ENCODE measurements around the gene HSPB2.

Gene HSPB2

GRCh38 chr11:111939836-111940604, 27.5 kb downstream of the HSPB2 start:
- no peak for DNase-seq (ENCODE audit: low read depth)

GRCh38 chr11:111941963-111942362, 29.4 kb downstream of the HSPB2 start:
- no peak for DNase-seq (ENCODE audit: low read depth)

- DNase-seq (ENCODE audit: low read depth) = no peak
Measured at GRCh38 chr11:111942829-111943228, 30.3 kb downstream of the HSPB2 start.

- no peak for DNase-seq (ENCODE audit: low read depth)
Measured at GRCh38 chr11:111944139-111944538, 31.6 kb downstream of the HSPB2 start.

GRCh38 chr11:111944651-111945051, 32.1 kb downstream of the HSPB2 start:
- DNase-seq (ENCODE audit: low read depth) = no peak

- DNase-seq (ENCODE audit: low read depth) = no peak
Measured at GRCh38 chr11:111945198-111945597, 32.7 kb downstream of the HSPB2 start.

- DNase-seq (ENCODE audit: low read depth) = no peak
Measured at GRCh38 chr11:111946499-111946898, 34.0 kb downstream of the HSPB2 start.

GRCh38 chr11:111947143-111947542, 34.6 kb downstream of the HSPB2 start:
- no peak for DNase-seq (ENCODE audit: low read depth)

GRCh38 chr11:111949519-111950426, 37.2 kb downstream of the HSPB2 start:
- DNase-seq (ENCODE audit: low read depth) = no peak

- DNase-seq (ENCODE audit: low read depth) = no peak
Measured at GRCh38 chr11:111951565-111951964, 39.0 kb downstream of the HSPB2 start.

GRCh38 chr11:111954154-111954553, 41.6 kb downstream of the HSPB2 start:
- DNase-seq (ENCODE audit: low read depth) = no peak

- no peak for DNase-seq (ENCODE audit: low read depth)
Measured at GRCh38 chr11:111957663-111958444, 45.3 kb downstream of the HSPB2 start.

- DNase-seq (ENCODE audit: low read depth) = no peak
Measured at GRCh38 chr11:111960916-111961315, 48.4 kb downstream of the HSPB2 start.

- no peak for DNase-seq (ENCODE audit: low read depth)
Measured at GRCh38 chr11:111961389-111962300, 49.1 kb downstream of the HSPB2 start.
